Stomach (tissue), 9 donors: ENCODE results near the gene DNAJC1. TPM values are rescaled to one million over a fixed set of nuclear protein-coding genes. Genes with fewer than 3 reads are reported as not detected.

Source experiments
- DNase-seq, 2 donors: peaks; one replicate each; pipeline versions ENCODE4 v3.0.0 to v3.0.0-alpha.2; 2013 to 2019
- H3K27ac ChIP-seq, 5 donors: fragments of 200-600 bp in 4 of 5; sonication (generic) in 4 of 5; one replicate each; pipeline ENCODE4 v1.5.1; 2013 to 2019; ENCODE audit warnings: mild to moderate bottlenecking in 1 of 5, moderate library complexity in 1 of 5
- H3K27me3 ChIP-seq, 3 donors: fragments of 200-600 bp; sonication (generic); one replicate each; pipeline ENCODE4 v1.5.1; 2017 to 2019; ENCODE audit warnings: mixed run types in 1 of 3
- H3K36me3 ChIP-seq, 4 donors: fragments of 200-600 bp; sonication (generic); 1 replicate in 3 of 4; 2 replicates in 1 of 4; pipeline ENCODE4 v1.5.1; 2016 to 2019
- H3K4me1 ChIP-seq, 4 donors: fragments of 200-600 bp; sonication (generic); one replicate each; pipeline ENCODE4 v1.5.1; 2016 to 2019
- H3K4me3 ChIP-seq, 4 donors: fragments of 200-600 bp; sonication (generic) in 3 of 4; one replicate each; pipeline ENCODE4 v1.5.1; 2016 to 2019; ENCODE audit warnings: mild to moderate bottlenecking in 1 of 4
- H3K9me3 ChIP-seq, 4 donors: fragments of 200-600 bp; sonication (generic); one replicate each; pipeline ENCODE4 v1.5.1; 2016 to 2019
- CTCF ChIP-seq, 7 experiments: fragments of 450-650 bp in 4 of 7; fragments of 200-600 bp in 3 of 7; sonication (generic) in 3 of 7; IDR thresholded peaks; one replicate each; pipeline ENCODE4 v1.5.1; 2016 to 2019; ENCODE audit warnings: antibody characterized with exemption in 7 of 7, control low read depth in 2 of 7, mild to moderate bottlenecking in 1 of 7
- EP300 ChIP-seq: sonication (generic); formaldehyde crosslinking; IDR thresholded peaks from one replicate; pipeline ENCODE4 v1.6.1; 2017; ENCODE audit warnings: antibody characterized with exemption
- POLR2A ChIP-seq, 4 donors: fragments of 450-650 bp; IDR thresholded peaks; one replicate each; pipeline ENCODE4 v1.6.1; 2016; ENCODE audit warnings: antibody characterized with exemption in 4 of 4, control low read depth in 2 of 4, mild to moderate bottlenecking in 1 of 4, moderate library complexity in 1 of 4
- POLR2AphosphoS5 ChIP-seq, 3 donors: sonication (generic); formaldehyde crosslinking; IDR thresholded peaks; one replicate each; pipeline ENCODE4 v1.6.1; 2016; ENCODE audit warnings: antibody characterized with exemption in 3 of 3
- WGBS, 5 donors: extraction: QIAGEN DNeasy Blood & Tissue Kit in 3 of 5; methylation state at CpG; one replicate each; pipeline versions ENCODE4 v1.1.5 to v1.1.7; 2013 to 2018; 5-methylcytosine and 5-hydroxymethylcytosine counted together
- intact Hi-C: fragments of 100-400 bp; cut with DNase I; formaldehyde crosslinking; loops from one replicate; pipeline ENCODE4 v1.15.1; 2023; ENCODE audit warnings: low total_unique reads
- polyA plus RNA-seq, 3 donors: library from polyadenylated mRNA; stranded (reverse); fragments of 200-250 nt; gene quantifications; one replicate each; pipeline ENCODE4 v1.2.3, GENCODE V29; 2013
- total RNA-seq, 5 donors: library from RNA; depleted of rRNA; stranded (reverse); fragments of >200 nt; gene quantifications; one replicate each; pipeline versions ENCODE4 v1.1.0 to v1.2.3, GENCODE V29; 2014 to 2016
- donor health status: healthy with polysubstance abuse.
- donor health status: Bipolar disorder and iron deficiency.
- donor health status: healthy.

Gene DNAJC1
- total and polyA plus RNA-seq, 8 donors: 16.3 to 344 (median 29.9) TPM

- H3K36me3 ChIP-seq: peaks cover 0 to 16% (median 14%) of the 10 kb centered on the region in 4 donors
- DNase-seq: no peak
- TF ChIP-seq POLR2AphosphoS5 (IDR thresholded peaks at IDR 0.05) (no peak), CTCF (IDR thresholded peaks at IDR 0.05) (no peak), POLR2A (IDR thresholded peaks at IDR 0.05) (no peak)
- no peaks in the 10 kb centered on the region for H3K4me1 ChIP-seq
- no peaks in the 10 kb centered on the region for H3K27me3 ChIP-seq
- intact Hi-C loops: no loop called here
- WGBS, 5 donors: 91 to 98% (median 95%) methylated on average over 3 of the region's 3 CpGs
- no peaks in the 10 kb centered on the region for H3K9me3 ChIP-seq
- no peak overlapping the region for H3K4me3 ChIP-seq
- H3K27ac ChIP-seq: no peak overlapping the region
Measured at GRCh38 chr10:21769041-21769440, 234.5 kb downstream of the DNAJC1 start.

- no peak overlapping the region for H3K27ac ChIP-seq
- no peaks in the 10 kb centered on the region for H3K27me3 ChIP-seq
- TF ChIP-seq POLR2AphosphoS5 (IDR thresholded peaks at IDR 0.05): no peak
- TF ChIP-seq EP300: no peak
- TF ChIP-seq CTCF (IDR thresholded peaks at IDR 0.05): no peak
- no peak for TF ChIP-seq POLR2A (IDR thresholded peaks at IDR 0.05)
- peaks cover 0 to 30% (median 20%) of the 10 kb centered on the region in 4 donors for H3K36me3 ChIP-seq
- H3K4me1 ChIP-seq: no peaks in the 10 kb centered on the region
- H3K9me3 ChIP-seq: no peaks in the 10 kb centered on the region
- intact Hi-C loops: no loop called here
- 74 to 90% (median 86%) methylated on average over 5 of the region's 5 CpGs for WGBS, 5 donors
- H3K4me3 ChIP-seq: no peak overlapping the region
- DNase-seq: peak in 1 of 2 donors; percentile 42
Measured at GRCh38 chr10:21764466-21765189, 238.9 kb downstream of the DNAJC1 start.

- H3K27me3 ChIP-seq: no peaks in the 10 kb centered on the region
- no peak overlapping the region for H3K4me3 ChIP-seq
- H3K27ac ChIP-seq: no peak overlapping the region
- 94 to 98% (median 97%) methylated on average over 2 of the region's 2 CpGs for WGBS, 5 donors
- H3K9me3 ChIP-seq: no peaks in the 10 kb centered on the region
- no peak for DNase-seq
- TF ChIP-seq EP300 (no peak), CTCF (IDR thresholded peaks at IDR 0.05) (no peak), POLR2A (IDR thresholded peaks at IDR 0.05) (no peak), POLR2AphosphoS5 (IDR thresholded peaks at IDR 0.05) (no peak)
- intact Hi-C loops: no loop called here
- H3K4me1 ChIP-seq: no peaks in the 10 kb centered on the region
- peaks cover 7 to 58% (median 53%) of the 10 kb centered on the region in 4 donors for H3K36me3 ChIP-seq
Measured at GRCh38 chr10:21760332-21760731, 243.2 kb downstream of the DNAJC1 start.

GRCh38 chr10:21759232-21759631, 244.3 kb downstream of the DNAJC1 start:
- Histone ChIP-seq H3K36me3 (peaks cover 7 to 65% (median 56%) of the 10 kb centered on the region in 4 donors), H3K27me3 (no peaks in the 10 kb centered on the region), H3K27ac (no peak overlapping the region), H3K4me3 (no peak overlapping the region), H3K4me1 (no peaks in the 10 kb centered on the region), H3K9me3 (no peaks in the 10 kb centered on the region)
- WGBS, 5 donors: 96 to 98% (median 97%) methylated on average over 21 of the region's 21 CpGs
- intact Hi-C loops: no loop called here
- TF ChIP-seq POLR2AphosphoS5 (IDR thresholded peaks at IDR 0.05) (no peak), CTCF (IDR thresholded peaks at IDR 0.05) (no peak), EP300 (no peak), POLR2A (IDR thresholded peaks at IDR 0.05) (no peak)
- no peak for DNase-seq
